ENCODE results near the gene FNIP1.

The FNIP1 gene

DNA sequence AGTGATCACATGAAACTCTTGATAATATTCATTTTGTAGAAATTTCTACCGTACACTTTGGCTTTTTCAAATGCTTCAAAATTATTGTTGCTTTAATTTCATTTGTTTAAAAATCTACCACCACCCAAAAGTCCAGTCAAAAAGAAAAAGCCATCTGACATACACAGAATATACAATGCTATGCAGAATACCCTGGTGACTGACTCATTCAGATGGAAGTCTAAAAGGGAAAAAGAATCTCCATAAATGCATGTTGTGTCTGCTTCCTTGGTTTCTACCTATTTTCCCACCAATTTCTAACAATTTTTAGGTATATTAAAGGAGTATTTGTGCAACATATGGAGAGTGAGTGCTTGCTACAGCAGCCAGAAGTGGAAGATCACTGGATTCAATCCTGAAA is 152.4 kb downstream of the FNIP1 start:
- CTCF ChIA-PET: interaction anchor here (0.7 to 1.5 kb wide), 2 partner anchors 15 to 362 kb away, joined by 3 read pairs; no protein-coding TSS in a partner anchor
- Histone ChIP-seq H3K27me3 (replicated peaks in 2 of 5; ENCODE audit: control insufficient read depth in 4 of 5, insufficient read depth in 5 of 5, low read length in 4 of 5) (no peaks in the 10 kb centered on the region), H3K9me3 (ENCODE audit: control extremely low read depth in 1 of 5, control insufficient read depth in 4 of 5, insufficient read depth in 2 of 5, low read depth in 1 of 5, low read length in 4 of 5) (no peaks in the 10 kb centered on the region), H3K27ac (ENCODE audit: insufficient read depth in 1 of 2, low read depth in 1 of 2, low read length in 2 of 2, poor library complexity in 1 of 2, severe bottlenecking in 2 of 2) (no peak overlapping the region), H3K4me1 (ENCODE audit: control extremely low read depth in 1 of 4, control insufficient read depth in 4 of 4, insufficient read depth in 4 of 4, low read length in 3 of 4) (peaks cover 18 to 31% (median 19%) of the 10 kb centered on the region in 4 experiments), H3K36me3 (ENCODE audit: control insufficient read depth in 4 of 4, insufficient read depth in 4 of 4, low read length in 3 of 4) (peaks cover 10 to 43% (median 25%) of the 10 kb centered on the region in 4 experiments), H3K4me3 (ENCODE audit: control insufficient read depth in 1 of 7, extremely low read depth in 1 of 7, insufficient read depth in 4 of 7, low read depth in 2 of 7, low read length in 6 of 7) (no peak overlapping the region)
- POLR2A ChIA-PET: no interaction called here
- DNase-seq: no peak
- whole genome bisulfite sequencing (ENCODE audit: insufficient coverage): no CpG with 5 or more reads among the region's 1 CpG

- Histone ChIP-seq H3K4me1 (ENCODE audit: control extremely low read depth in 1 of 4, control insufficient read depth in 4 of 4, insufficient read depth in 4 of 4, low read length in 3 of 4) (peaks cover 26 to 52% (median 30%) of the 10 kb centered on the region in 4 experiments), H3K27me3 (replicated peaks in 2 of 5; ENCODE audit: control insufficient read depth in 4 of 5, insufficient read depth in 5 of 5, low read length in 4 of 5) (no peaks in the 10 kb centered on the region), H3K9me3 (ENCODE audit: control extremely low read depth in 1 of 5, control insufficient read depth in 4 of 5, insufficient read depth in 2 of 5, low read depth in 1 of 5, low read length in 4 of 5) (no peaks in the 10 kb centered on the region), H3K27ac (ENCODE audit: insufficient read depth in 1 of 2, low read depth in 1 of 2, low read length in 2 of 2, poor library complexity in 1 of 2, severe bottlenecking in 2 of 2) (peak overlapping the region in 1 of 2 experiments; percentile 50), H3K4me3 (ENCODE audit: control insufficient read depth in 1 of 7, extremely low read depth in 1 of 7, insufficient read depth in 4 of 7, low read depth in 2 of 7, low read length in 6 of 7) (no peak overlapping the region), H3K36me3 (ENCODE audit: control insufficient read depth in 4 of 4, insufficient read depth in 4 of 4, low read length in 3 of 4) (peaks cover 3 to 29% (median 19%) of the 10 kb centered on the region in 4 experiments)
- DNase-seq: peak in 1 of 3 donors; percentile 23
- CTCF ChIA-PET: interaction anchor here (0.6 to 3.0 kb wide), 3 partner anchors 11 to 247 kb away, joined by 3 to 16 read pairs (median 3); no protein-coding TSS in a partner anchor
- no CpG with 5 or more reads among the region's 1 CpG for WGBS (ENCODE audit: insufficient coverage)
- POLR2A ChIA-PET: no interaction called here
Measured at GRCh38 chr5:131641494-131641893, 155.3 kb downstream of the FNIP1 start.

GRCh38 chr5:131640043-131640856 is 156.6 kb downstream of the FNIP1 start:
- CTCF ChIA-PET: interaction anchor here (0.6 to 3.0 kb wide), 12 partner anchors 10 to 379 kb away, joined by 3 to 16 read pairs (median 3); no protein-coding TSS in a partner anchor
- Histone ChIP-seq H3K27me3 (replicated peaks in 2 of 5; ENCODE audit: control insufficient read depth in 4 of 5, insufficient read depth in 5 of 5, low read length in 4 of 5) (no peaks in the 10 kb centered on the region), H3K36me3 (ENCODE audit: control insufficient read depth in 4 of 4, insufficient read depth in 4 of 4, low read length in 3 of 4) (peaks cover 3 to 20% (median 12%) of the 10 kb centered on the region in 4 experiments), H3K4me3 (ENCODE audit: control insufficient read depth in 1 of 7, extremely low read depth in 1 of 7, insufficient read depth in 4 of 7, low read depth in 2 of 7, low read length in 6 of 7) (peak overlapping the region in 1 of 7 experiments; percentile 45), H3K4me1 (ENCODE audit: control extremely low read depth in 1 of 4, control insufficient read depth in 4 of 4, insufficient read depth in 4 of 4, low read length in 3 of 4) (peaks cover 32 to 61% (median 39%) of the 10 kb centered on the region in 4 experiments), H3K9me3 (ENCODE audit: control extremely low read depth in 1 of 5, control insufficient read depth in 4 of 5, insufficient read depth in 2 of 5, low read depth in 1 of 5, low read length in 4 of 5) (no peaks in the 10 kb centered on the region), H3K27ac (ENCODE audit: insufficient read depth in 1 of 2, low read depth in 1 of 2, low read length in 2 of 2, poor library complexity in 1 of 2, severe bottlenecking in 2 of 2) (peak overlapping the region; percentile 49 to 56)
- DNase-seq: peak; percentile 81 to 97 (median 93)
- WGBS (ENCODE audit: insufficient coverage): no CpG with 5 or more reads among the region's 5 CpGs
- POLR2A ChIA-PET: interaction anchor here (0.6 to 1.1 kb wide), 2 partner anchors 9 to 53 kb away, joined by 3 read pairs; no protein-coding TSS in a partner anchor

DNA sequence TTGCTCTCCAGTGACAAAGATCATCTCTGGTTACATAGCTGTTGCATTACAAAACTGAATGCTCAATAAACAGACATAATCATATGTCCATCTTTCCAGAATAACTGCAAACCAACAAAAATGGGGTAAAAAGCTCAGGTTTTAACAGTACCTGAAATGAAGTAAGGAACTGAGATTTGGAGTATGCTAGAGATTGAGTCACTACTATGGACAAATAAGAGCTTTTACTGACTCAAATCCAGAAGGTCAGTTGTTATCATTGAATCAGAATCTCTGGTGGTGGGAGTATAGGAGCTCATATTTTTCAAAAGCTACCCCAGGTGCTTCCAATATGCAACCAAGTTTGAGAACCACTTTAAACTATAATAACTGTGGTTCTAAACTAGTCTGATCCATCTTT is 157.7 kb downstream of the FNIP1 start:
- no peak overlapping the region for H3K4me3 ChIP-seq (ENCODE audit: control insufficient read depth in 1 of 7, extremely low read depth in 1 of 7, insufficient read depth in 4 of 7, low read depth in 2 of 7, low read length in 6 of 7)
- ChIA-PET POLR2A (interaction anchor here (0.5 kb wide), 2 partner anchors 54 to 342 kb away, joined by 3 to 4 read pairs; no protein-coding TSS in a partner anchor), CTCF (interaction anchor here (0.8 to 3.0 kb wide), 5 partner anchors 29 to 380 kb away, joined by 3 to 16 read pairs (median 3); no protein-coding TSS in a partner anchor)
- no peaks in the 10 kb centered on the region for H3K9me3 ChIP-seq (ENCODE audit: control extremely low read depth in 1 of 5, control insufficient read depth in 4 of 5, insufficient read depth in 2 of 5, low read depth in 1 of 5, low read length in 4 of 5)
- peaks cover 0 to 9% (median 4%) of the 10 kb centered on the region in 4 experiments for H3K36me3 ChIP-seq (ENCODE audit: control insufficient read depth in 4 of 4, insufficient read depth in 4 of 4, low read length in 3 of 4)
- no peak overlapping the region for H3K27ac ChIP-seq (ENCODE audit: insufficient read depth in 1 of 2, low read depth in 1 of 2, low read length in 2 of 2, poor library complexity in 1 of 2, severe bottlenecking in 2 of 2)
- peaks cover 32 to 64% (median 39%) of the 10 kb centered on the region in 4 experiments for H3K4me1 ChIP-seq (ENCODE audit: control extremely low read depth in 1 of 4, control insufficient read depth in 4 of 4, insufficient read depth in 4 of 4, low read length in 3 of 4)
- no peaks in the 10 kb centered on the region for H3K27me3 ChIP-seq (replicated peaks in 2 of 5; ENCODE audit: control insufficient read depth in 4 of 5, insufficient read depth in 5 of 5, low read length in 4 of 5)
- no peak for DNase-seq

DNA sequence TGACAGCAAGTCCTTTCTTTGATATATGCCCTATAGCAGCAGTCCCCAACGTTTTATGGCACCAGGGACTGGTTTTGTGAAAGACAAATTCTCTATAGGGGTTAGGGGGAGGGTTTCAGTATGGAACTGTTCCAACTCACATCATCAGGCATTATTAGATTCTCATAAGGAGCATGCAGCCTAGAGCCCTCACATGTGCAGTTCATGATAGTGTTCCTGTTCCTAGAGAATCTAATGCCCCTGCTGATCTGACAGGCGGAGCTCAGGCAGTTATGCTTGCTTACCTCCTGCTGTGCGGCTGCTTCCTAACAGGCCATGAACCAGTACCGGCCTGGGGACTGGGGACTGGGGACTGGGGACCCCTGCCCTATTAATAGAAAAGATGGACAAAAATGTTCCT is 159.1 kb downstream of the FNIP1 start:
- H3K27me3 ChIP-seq (replicated peaks in 2 of 5; ENCODE audit: control insufficient read depth in 4 of 5, insufficient read depth in 5 of 5, low read length in 4 of 5): no peaks in the 10 kb centered on the region
- DNase-seq: peak in 1 of 3 donors; percentile 29
- no peak overlapping the region for H3K4me3 ChIP-seq (ENCODE audit: control insufficient read depth in 1 of 7, extremely low read depth in 1 of 7, insufficient read depth in 4 of 7, low read depth in 2 of 7, low read length in 6 of 7)
- H3K36me3 ChIP-seq (ENCODE audit: control insufficient read depth in 4 of 4, insufficient read depth in 4 of 4, low read length in 3 of 4): peaks cover 0 to 3% (median 1%) of the 10 kb centered on the region in 4 experiments
- no peaks in the 10 kb centered on the region for H3K9me3 ChIP-seq (ENCODE audit: control extremely low read depth in 1 of 5, control insufficient read depth in 4 of 5, insufficient read depth in 2 of 5, low read depth in 1 of 5, low read length in 4 of 5)
- ChIA-PET POLR2A (interaction anchor here (0.5 to 0.6 kb wide), 2 partner anchors 116 to 145 kb away, joined by 3 read pairs; no protein-coding TSS in a partner anchor), CTCF (no interaction called here)
- peaks cover 44 to 76% (median 50%) of the 10 kb centered on the region in 4 experiments for H3K4me1 ChIP-seq (ENCODE audit: control extremely low read depth in 1 of 4, control insufficient read depth in 4 of 4, insufficient read depth in 4 of 4, low read length in 3 of 4)
- WGBS (ENCODE audit: insufficient coverage): 100% methylated on average over 1 of the region's 4 CpGs
- H3K27ac ChIP-seq (ENCODE audit: insufficient read depth in 1 of 2, low read depth in 1 of 2, low read length in 2 of 2, poor library complexity in 1 of 2, severe bottlenecking in 2 of 2): no peak overlapping the region

DNA sequence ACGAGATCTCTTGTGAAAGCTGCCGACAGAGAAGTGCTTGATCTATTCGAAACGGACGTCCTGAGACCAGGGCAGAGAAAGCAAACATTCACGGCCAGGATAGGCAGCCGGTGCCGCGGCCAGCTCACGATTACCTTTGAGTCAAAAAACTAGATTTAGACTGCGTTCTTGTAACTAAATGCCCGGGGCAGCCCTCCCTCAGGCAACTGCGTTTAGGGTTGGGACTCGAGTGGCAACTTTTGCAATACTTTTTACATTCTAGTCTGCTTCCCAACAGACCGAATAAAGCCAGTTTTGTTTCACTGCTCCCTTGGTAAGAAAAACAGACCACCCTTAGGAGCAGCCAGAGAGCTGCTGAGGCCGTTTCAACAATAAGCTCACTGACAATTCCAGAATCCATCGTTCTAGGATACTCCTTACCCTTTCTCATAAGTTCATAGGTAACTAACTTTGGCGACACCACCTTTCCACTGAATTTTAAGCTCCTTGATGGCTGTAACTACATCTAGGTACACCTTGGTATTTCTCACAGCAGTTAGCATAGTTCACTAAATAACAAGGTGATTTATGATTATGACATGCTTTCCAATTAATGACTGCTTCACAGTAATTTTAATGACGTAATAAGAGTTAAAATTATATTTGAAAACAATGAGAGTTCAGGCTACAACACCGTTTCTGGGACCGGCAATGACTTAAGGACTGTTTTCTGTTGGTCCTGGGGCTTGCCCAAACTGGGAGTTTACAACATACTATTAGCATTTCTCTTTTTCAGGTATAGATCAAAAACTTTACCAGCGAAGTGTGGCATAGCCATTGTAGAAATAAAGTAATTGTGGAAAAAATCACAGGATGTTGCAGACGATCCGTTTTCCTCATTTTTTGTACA is 160.9 kb downstream of the FNIP1 start:
- Histone ChIP-seq H3K27me3 (replicated peaks in 2 of 5; ENCODE audit: control insufficient read depth in 4 of 5, insufficient read depth in 5 of 5, low read length in 4 of 5) (no peaks in the 10 kb centered on the region), H3K4me3 (ENCODE audit: control insufficient read depth in 1 of 7, extremely low read depth in 1 of 7, insufficient read depth in 4 of 7, low read depth in 2 of 7, low read length in 6 of 7) (peak overlapping the region; percentile 77 to 98 (median 87)), H3K9me3 (ENCODE audit: control extremely low read depth in 1 of 5, control insufficient read depth in 4 of 5, insufficient read depth in 2 of 5, low read depth in 1 of 5, low read length in 4 of 5) (no peaks in the 10 kb centered on the region), H3K27ac (ENCODE audit: insufficient read depth in 1 of 2, low read depth in 1 of 2, low read length in 2 of 2, poor library complexity in 1 of 2, severe bottlenecking in 2 of 2) (peak overlapping the region; percentile 98 to 99), H3K36me3 (ENCODE audit: control insufficient read depth in 4 of 4, insufficient read depth in 4 of 4, low read length in 3 of 4) (peaks cover 0 to 3% (median 0%) of the 10 kb centered on the region in 4 experiments), H3K4me1 (ENCODE audit: control extremely low read depth in 1 of 4, control insufficient read depth in 4 of 4, insufficient read depth in 4 of 4, low read length in 3 of 4) (peaks cover 47 to 74% (median 55%) of the 10 kb centered on the region in 4 experiments)
- WGBS (ENCODE audit: insufficient coverage): under 1% methylated on average over 17 of the region's 24 CpGs
- CTCF ChIA-PET: interaction anchor here (0.7 to 1.0 kb wide), 3 partner anchors 12 to 28 kb away, joined by 3 to 4 read pairs (median 4); no protein-coding TSS in a partner anchor
- POLR2A ChIA-PET: interaction anchor here (1.2 kb wide), 1 partner anchor 18 kb away, joined by 4 read pairs; no protein-coding TSS in a partner anchor
- DNase-seq: peak in 1 of 3 donors; percentile 49
